ENCODE results near the gene GJC1.

GJC1 gene

GRCh38 chr17:44772308-44773045 lies 57.6 kb downstream of the GJC1 start:
- Histone ChIP-seq H2AFZ (ENCODE audit: low read depth, low read length, severe bottlenecking) (no peak overlapping the region), H3K9ac (ENCODE audit: low read length) (no peak overlapping the region), H3K27ac (ENCODE audit: low read depth, low read length) (no peak overlapping the region), H3K4me2 (ENCODE audit: low read depth, low read length, poor library complexity, severe bottlenecking) (no peak overlapping the region), H3K79me2 (ENCODE audit: insufficient read depth, low read length) (no peaks in the 10 kb centered on the region), H3K9me3 (ENCODE audit: insufficient read depth, low read length) (no peaks in the 10 kb centered on the region), H3K4me3 (ENCODE audit: insufficient read depth, low read length, poor library complexity, severe bottlenecking) (no peak overlapping the region), H4K20me1 (ENCODE audit: low read depth, low read length) (no peaks in the 10 kb centered on the region), H3K36me3 (ENCODE audit: low read length) (no peaks in the 10 kb centered on the region), H3K27me3 (ENCODE audit: low read length) (no peaks in the 10 kb centered on the region), H3F3A (ENCODE audit: insufficient read depth) (no peaks in the 10 kb centered on the region), H3K9me2 (replicated peaks; ENCODE audit: insufficient read depth, low read length) (no peaks in the 10 kb centered on the region)
- TF ChIP-seq, protein P1, sequence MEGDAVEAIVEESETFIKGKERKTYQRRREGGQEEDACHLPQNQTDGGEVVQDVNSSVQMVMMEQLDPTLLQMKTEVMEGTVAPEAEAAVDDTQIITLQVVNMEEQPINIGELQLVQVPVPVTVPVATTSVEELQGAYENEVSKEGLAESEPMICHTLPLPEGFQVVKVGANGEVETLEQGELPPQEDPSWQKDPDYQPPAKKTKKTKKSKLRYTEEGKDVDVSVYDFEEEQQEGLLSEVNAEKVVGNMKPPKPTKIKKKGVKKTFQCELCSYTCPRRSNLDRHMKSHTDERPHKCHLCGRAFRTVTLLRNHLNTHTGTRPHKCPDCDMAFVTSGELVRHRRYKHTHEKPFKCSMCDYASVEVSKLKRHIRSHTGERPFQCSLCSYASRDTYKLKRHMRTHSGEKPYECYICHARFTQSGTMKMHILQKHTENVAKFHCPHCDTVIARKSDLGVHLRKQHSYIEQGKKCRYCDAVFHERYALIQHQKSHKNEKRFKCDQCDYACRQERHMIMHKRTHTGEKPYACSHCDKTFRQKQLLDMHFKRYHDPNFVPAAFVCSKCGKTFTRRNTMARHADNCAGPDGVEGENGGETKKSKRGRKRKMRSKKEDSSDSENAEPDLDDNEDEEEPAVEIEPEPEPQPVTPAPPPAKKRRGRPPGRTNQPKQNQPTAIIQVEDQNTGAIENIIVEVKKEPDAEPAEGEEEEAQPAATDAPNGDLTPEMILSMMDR (IDR thresholded peaks at IDR 0.05; ENCODE audit: insufficient read depth, low read length, poor library complexity, severe bottlenecking) = no peak
- TF ChIP-seq EZH2phosphoT487 (conservative IDR thresholded peaks at IDR 0.05; ENCODE audit: low read length) = no peak

DNA sequence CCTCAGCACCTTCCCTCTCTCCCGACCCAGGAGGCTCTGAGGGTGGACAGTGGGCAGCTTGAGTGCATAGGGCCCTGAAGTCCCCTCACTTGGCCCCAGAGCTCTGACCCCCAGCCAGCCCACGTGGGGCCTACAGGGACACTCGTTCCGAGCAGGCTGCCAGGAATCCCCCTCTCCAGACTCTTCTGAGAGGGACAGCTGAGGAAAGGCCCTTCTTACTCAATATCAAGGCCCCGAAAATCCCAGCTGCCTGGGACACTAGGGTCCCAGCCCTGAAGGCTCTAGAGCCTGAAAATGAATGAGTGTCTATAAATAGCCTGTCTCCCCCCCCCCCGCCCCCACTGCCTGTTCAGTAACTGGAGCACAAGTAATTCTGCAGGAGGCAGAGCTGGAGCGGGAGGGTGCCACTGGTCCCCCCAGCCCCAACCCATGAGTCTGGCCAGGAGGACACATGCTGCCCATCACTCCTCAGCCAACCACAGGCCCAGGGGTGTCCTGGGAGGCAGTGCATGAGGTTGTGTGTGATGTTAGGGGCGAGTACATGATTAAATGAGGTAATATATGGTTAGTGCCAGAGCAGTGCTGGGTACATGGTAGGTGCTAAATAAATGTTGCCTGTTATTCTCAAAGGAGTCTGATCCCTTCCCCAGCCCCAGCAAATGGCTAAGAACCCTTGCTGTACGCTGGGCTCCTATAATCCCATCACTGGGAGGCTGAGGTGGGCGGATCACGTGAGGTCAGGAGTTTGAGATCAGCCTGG lies 59.7 kb downstream of the GJC1 start:
- Histone ChIP-seq H3K27me3 (ENCODE audit: low read length) (no peaks in the 10 kb centered on the region), H3K4me2 (ENCODE audit: low read depth, low read length, poor library complexity, severe bottlenecking) (no peak overlapping the region), H3K36me3 (ENCODE audit: low read length) (no peaks in the 10 kb centered on the region), H4K20me1 (ENCODE audit: low read depth, low read length) (no peaks in the 10 kb centered on the region), H3K79me2 (ENCODE audit: insufficient read depth, low read length) (no peaks in the 10 kb centered on the region), H3K27ac (ENCODE audit: low read depth, low read length) (no peak overlapping the region), H3K9ac (ENCODE audit: low read length) (no peak overlapping the region), H3K4me3 (ENCODE audit: insufficient read depth, low read length, poor library complexity, severe bottlenecking) (no peak overlapping the region), H3K9me3 (ENCODE audit: insufficient read depth, low read length) (no peaks in the 10 kb centered on the region), H2AFZ (ENCODE audit: low read depth, low read length, severe bottlenecking) (no peak overlapping the region), H3K9me2 (replicated peaks; ENCODE audit: insufficient read depth, low read length) (no peaks in the 10 kb centered on the region), H3F3A (ENCODE audit: insufficient read depth) (no peaks in the 10 kb centered on the region)
- TF ChIP-seq, protein P1 (IDR thresholded peaks at IDR 0.05; ENCODE audit: insufficient read depth, low read length, poor library complexity, severe bottlenecking) = no peak
- TF ChIP-seq EZH2phosphoT487 (conservative IDR thresholded peaks at IDR 0.05; ENCODE audit: low read length) = no peak

- Histone ChIP-seq H3K4me3 (ENCODE audit: insufficient read depth, low read length, poor library complexity, severe bottlenecking) (no peak overlapping the region), H3K27me3 (ENCODE audit: low read length) (no peaks in the 10 kb centered on the region), H3K36me3 (ENCODE audit: low read length) (no peaks in the 10 kb centered on the region), H3K9me3 (ENCODE audit: insufficient read depth, low read length) (no peaks in the 10 kb centered on the region), H3K27ac (ENCODE audit: low read depth, low read length) (no peak overlapping the region), H3F3A (ENCODE audit: insufficient read depth) (no peaks in the 10 kb centered on the region), H3K9me2 (replicated peaks; ENCODE audit: insufficient read depth, low read length) (no peaks in the 10 kb centered on the region), H4K20me1 (ENCODE audit: low read depth, low read length) (no peaks in the 10 kb centered on the region), H3K4me2 (ENCODE audit: low read depth, low read length, poor library complexity, severe bottlenecking) (no peak overlapping the region), H2AFZ (ENCODE audit: low read depth, low read length, severe bottlenecking) (no peak overlapping the region), H3K9ac (ENCODE audit: low read length) (no peak overlapping the region), H3K79me2 (ENCODE audit: insufficient read depth, low read length) (no peaks in the 10 kb centered on the region)
- no peak for TF ChIP-seq EZH2phosphoT487 (conservative IDR thresholded peaks at IDR 0.05; ENCODE audit: low read length)
- TF ChIP-seq, protein P1 (IDR thresholded peaks at IDR 0.05; ENCODE audit: insufficient read depth, low read length, poor library complexity, severe bottlenecking) = no peak
Measured at GRCh38 chr17:44769647-44770084, 60.4 kb downstream of the GJC1 start.
